NCI-H146 treated with DMSO at 0.1 percent for 48 hours (cell line): ENCODE results near the gene ENTPD8.
"Not testable (repeated sequence)": the region's sequence is repeated elsewhere in the genome, so short reads cannot be mapped to it uniquely, and the experiment has no call there.

Source experiments
- DNase-seq: peaks from one replicate; lab custom pipeline; 2025; ENCODE audit not compliant: unreplicated experiment; lab: John Stamatoyannopoulos, UW

Gene ENTPD8

DNA sequence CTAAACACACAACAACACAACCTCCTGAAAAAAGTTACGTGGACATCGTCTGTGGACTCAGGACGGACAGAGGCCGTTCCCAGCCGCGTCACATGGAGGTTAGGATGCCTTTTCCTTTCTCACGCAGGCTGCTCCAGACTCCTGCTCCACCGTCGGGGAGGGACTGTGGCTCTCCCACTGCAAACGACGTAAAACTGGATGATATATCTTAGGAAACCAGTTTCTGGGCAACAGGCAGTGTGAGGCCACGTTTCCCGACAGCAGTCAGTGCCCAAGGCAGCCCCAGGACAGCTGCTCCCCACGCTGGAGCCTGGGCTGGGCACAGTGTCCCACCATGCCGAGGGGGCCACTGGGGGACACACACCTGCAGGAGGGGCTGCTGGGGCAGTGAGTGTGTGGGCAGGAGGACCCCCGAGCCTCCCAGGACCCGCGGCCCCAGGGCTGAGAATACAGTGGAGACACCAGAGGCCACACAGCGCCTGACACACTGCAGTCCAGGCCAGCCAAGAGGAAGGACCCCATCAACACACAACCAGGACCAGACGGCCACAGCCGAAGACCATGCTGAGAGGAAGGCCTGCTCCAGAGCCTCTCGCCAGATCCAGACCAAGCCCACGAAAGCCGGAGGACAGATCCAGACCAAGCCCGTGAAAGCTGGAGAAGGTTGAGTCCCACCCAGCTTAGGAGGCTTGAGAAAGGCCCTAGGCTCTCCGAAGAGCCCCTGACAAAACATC lies 44.4 kb downstream of the ENTPD8 start:
- no peak for DNase-seq

DNA sequence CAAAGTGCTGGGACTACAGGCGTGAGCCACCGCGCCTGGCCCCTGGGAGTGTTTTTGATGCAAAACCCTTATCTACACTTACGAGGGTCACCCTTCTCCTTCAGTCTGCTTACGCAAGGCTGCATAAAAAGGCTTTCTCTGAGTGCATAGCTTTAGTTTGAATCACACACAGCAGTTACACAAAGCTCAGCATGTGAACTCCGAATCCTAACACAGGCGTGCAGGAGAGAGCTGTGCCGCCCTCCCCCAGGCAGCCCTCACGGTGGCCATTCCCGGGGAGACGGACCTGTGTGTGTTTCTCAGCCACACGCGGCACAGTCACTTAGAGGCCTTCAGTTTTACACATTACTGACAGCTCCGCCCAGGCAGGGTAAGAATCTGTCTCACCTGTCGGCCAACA lies 44.9 kb downstream of the ENTPD8 start:
- no peak for DNase-seq

DNA sequence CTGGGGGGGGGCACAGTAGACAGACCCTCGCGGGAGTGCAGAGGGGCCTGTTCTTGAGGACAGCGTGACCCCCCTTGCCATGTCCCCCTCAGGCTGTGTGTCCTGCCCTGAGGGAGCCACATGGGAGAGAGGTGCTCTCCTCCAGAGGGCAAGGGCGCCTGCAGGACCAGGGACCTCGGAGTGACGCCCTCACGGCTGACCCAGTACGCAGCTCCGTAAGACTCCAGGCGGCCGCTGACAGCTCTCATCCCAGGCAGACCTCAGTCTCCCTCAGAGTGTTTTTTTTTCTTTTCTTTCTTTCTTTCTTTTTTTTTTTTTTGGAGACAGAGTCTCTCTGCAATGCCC lies 45.5 kb downstream of the ENTPD8 start:
- no peak for DNase-seq

DNA sequence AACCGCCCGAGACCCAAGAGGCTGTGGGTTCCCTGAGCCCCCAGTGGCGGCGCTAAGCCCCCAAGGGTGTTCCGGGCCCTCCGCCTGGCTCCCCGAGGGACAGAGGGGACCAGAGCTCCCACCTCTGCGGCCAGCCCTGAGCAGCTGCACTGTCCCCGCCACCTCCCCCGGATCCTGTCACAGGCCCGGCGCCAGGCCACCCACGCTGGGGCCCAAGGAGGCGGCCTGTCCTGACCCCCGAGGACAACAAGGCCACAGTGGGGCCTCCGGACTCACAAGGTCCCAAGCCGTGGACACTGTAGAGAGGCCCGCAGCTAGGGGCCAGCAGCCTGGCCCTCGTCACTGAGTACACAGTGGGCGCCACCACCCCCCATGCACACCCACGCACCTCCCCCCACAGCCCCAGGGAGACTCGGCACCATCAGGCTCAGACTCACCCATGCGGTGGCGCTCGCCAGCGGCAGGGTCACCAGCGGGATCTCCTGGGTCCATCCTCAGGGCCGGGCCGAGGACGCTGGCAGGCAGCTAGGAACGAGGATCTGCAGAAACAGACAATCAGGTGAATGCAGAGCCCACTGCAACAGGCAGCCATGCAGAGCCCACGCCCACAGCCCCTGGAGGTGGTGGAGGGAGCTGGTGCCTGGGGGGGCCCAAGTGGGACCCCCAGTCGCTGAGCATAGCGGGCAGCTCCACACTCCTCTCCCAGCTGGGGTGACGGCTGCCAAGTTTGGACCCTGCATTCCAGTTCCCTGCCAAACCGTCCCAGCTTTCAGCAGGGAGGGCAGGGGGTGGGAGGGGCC lies 46.1 kb downstream of the ENTPD8 start:
- DNase-seq = no peak

DNA sequence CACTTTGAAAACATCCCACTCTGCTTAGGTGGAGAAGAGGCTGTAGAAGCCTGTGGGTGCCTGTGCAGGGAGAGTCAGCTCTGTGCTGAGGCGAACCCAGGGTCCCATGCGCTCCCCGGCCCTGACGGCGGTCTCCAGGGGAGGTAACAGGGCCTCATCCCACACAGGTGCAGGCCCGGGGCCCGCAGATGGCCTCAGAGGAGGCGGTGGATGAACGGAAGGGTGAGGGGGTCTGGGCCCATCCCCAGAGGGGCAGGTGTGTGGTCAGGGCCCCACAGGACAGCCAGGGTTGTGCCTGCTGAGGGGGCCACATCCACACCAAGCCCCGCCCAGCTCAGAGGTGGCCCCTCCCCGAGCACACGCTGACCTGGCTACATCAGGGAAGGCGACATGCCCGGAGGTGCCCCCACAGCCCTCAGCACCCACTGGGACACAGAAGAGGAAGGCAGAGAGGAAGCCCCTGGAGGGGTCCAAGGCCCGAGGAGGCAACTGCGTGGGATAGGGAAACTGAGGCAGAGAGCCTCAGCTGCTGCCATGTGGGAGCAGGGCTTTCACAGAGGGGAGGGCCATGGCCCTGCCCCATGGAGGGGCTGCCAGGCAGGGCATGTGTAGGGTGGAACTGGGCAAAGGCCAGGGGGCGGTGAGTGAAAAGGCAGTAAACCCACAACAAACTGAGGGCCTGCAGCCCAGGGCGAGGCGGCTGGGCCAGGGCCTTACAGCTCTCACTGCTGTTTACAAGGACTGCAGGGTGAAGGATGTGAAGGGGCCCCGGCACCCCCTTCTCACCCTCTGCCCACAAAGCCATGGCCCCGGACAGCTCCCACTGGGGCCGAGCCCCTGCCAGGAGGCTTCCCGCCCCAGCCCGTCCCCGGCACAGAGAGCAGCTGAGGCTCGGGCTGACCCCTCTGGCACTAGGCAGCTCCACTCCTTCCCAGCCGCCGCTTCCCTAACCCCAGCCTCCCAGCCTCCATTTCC lies 47.7 kb downstream of the ENTPD8 start:
- DNase-seq = no peak

DNA sequence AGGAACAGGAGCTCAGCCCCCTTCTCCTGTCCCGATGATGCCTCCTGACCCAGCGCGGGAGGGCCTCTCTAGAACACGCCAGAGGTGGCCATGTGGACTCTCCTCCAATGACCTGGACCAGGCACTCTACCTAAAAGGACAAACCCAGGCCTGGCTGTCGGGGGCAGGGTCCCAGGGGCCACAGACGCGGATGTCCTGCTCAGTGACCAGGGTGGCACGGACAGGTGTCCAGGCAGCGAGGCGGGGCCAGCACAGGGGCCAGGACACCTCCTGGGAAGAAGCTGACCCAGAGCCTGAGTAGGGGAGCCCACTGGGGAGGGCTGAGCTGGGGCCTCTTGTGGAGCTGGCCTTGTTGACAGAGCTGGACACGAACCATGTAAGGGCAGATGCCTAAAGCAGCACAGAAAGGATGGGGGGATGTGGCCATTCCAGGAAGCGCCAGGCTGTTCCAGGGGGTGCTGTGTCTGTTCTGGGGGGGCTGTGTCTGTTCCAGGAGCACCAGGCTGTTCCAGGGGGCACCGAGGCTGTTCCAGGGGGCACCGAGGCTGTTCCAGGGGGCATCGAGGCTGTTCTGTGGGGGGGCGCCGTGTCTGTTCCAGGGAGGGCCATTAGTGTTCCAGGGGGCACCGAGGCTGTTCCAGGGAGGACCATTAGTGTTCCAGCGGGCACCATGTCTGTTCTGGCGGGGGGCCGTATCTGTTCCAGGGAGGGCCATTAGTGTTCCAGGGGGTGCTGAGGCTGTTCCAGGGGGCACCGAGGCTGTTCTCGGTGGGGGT lies 48.7 kb downstream of the ENTPD8 start:
- DNase-seq = no peak

DNA sequence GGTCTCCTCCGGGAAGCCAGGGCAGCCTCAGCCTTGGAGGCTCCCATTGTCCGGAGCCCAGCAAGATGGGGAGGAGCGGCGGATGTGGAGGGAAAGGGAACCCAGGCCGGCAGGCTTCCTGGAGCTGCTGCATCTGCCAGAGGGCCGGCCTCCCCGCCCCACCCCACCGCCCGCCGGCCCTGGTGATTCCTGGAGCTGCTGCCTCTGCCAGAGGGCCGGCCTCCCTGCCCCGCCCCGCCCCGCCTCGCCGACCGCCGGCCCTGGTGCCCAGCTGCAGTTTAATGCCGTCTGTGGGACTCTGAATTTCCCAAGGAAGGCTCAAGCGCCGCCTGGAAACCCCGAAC lies 49.8 kb downstream of the ENTPD8 start:
- DNase-seq = no peak

DNA sequence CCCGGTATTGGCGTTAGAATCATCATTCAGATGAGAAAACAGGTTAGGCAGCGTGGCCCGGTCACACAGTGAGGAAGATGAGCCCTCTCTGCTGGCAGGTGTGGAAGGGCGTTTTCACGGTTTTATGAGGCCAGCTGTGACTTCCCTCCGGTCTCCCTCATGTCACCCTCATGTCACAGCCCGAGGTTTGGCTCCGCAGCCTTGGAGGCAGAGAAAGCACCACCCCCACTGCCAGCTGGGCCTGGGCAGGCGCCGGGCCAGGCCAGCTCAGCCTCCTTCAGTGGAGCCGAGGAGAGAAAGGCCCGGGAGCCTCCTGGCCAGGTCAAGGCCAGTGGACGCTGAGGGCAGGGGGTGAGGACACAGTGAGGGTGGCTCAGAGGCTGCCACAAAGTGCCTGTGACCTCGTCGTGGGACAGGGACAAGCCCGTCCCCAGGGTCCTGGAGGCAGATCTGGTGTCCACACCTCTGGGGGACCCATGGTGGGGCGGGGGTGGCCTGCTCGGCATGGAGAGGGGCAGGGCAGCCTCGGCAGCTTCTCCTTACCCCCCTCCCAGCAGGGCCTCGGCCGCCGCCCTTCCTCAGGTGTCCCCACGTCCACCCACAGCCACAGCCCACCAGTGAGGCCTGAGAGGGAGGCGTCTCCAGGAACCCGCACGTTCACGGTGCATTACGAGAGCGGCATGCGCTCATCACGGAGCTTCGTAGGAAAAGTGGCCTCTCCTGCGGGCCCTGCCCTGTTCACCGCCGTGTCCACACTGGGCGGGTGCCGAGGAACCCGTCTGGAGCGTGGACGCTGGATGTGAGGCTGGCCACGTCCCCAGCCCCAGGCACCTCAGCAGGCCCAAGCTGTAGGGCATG lies 50.4 kb downstream of the ENTPD8 start:
- no peak for DNase-seq

DNA sequence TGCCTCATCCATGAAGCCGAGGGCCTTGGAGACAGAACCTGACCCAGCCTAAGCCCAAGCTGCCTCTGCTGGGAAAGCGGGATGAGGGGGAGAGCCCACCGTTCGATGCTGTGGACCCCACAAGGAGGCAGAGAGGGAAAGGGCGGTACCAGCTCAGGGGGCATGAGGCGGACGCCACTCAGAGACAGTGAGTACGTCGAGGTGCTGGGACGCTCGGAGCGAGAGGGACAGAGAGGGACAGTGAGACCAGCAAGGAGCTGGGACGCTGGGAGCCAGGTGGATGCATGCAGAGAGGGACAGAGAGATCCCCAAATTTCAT lies 51.8 kb downstream of the ENTPD8 start:
- no peak for DNase-seq

DNA sequence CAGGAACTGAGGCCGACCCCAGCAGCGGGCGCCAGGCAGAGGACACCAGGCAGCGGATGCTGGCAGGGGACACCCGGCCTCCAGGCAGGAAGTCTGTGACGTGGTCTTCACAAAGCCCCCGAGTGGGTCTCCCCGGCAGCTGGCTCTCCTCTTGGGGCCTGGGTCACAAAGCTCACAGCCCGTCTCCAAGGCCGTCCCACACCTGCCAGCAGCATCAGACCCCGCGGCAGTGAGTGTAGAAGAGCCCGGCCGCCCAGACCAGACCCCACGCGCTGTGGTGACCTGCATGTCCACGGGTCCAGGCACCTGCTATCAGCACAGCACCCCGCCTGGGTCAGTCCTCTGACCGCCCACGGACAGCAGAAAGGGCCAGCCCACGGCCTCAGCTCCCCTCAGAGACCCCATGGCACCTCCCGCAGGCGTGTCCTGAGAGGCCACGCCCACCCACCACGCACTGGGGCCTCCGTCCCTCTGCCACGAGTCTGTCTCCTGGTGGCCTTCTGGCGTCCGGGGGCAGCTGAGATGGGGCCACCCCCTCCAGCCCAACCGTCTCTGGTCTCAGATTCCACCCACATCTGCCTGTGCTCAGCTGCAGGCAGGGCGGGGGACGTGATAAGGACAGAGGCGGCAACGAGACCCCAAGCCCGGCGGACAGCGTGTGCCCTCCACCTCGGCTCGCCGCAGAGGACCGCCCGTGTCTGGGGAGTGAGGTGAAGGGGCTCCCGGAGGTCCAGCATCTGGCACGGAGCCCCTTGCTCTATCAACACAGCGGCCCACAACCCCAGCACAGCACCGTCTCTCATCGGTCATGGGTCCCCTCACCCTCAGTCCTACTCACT lies 52.3 kb downstream of the ENTPD8 start:
- DNase-seq = no peak

DNA sequence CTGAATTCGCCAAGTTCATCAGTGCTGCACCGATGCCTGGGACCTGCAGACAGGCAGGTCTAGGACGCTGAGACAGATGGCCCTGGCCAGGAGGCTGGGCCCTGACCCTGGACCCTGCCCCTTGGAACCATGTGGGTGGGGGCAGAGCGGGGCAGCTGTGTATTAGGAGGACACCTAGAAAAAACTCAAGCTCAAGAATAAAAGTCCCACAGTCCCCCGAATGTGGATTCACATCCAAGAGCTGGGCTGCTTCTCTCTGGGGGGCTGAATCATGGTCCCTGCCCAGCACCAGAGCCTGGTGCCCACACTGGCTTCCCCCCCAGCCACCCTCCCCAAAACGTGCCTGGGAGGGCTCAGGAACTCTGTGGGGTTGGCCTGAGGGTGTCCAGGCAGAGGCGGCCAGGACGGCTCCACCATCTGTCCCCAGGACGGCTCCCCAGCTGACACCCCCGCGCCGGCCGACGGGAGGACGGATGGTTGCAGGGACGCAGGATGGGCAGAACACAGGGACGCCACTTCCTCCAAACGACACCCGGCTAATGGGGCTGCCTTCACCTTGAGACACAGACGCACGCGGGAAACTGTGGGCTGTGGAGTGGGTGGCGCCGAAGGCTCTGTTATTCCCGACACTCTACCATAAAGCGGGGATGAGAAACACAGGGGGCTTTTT lies 53.1 kb downstream of the ENTPD8 start:
- no peak for DNase-seq

DNA sequence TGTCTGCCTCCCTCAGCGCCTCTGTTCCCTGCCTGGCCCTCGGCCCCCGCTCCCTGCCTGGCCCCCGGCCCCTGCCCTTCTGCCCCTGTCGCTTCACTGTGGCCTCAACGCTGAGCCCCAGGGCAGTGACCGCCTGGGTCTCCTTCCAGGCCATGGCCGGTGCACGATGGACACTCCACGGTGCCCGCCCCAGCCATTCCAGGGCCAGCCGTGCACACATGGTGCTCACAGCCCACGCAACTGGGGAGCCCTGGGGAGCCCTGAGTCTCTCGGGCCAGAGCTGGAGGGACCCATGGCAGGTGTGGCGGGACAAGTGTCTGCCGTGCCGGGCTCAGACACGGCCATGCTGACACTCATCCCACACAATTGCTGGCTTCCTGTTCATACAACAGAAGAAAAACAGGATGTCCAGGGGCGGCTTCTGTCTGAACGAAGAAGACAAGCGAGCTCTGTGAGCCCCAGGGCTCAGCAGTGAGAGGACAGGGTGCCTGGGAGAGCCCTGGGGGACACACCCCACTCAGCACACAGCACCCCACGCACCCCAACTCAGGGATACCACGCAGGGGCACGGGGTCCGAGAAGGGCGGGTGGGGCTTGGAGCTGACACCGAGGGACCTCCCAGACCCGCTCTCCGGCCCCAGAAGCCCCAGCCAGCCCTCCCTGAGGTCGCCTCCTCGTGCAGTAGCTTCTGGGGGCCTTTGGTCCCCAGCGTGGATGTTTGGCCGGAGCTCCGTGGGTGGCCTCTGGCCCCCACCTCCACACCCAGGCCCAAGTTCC lies 53.9 kb downstream of the ENTPD8 start:
- no peak for DNase-seq

DNA sequence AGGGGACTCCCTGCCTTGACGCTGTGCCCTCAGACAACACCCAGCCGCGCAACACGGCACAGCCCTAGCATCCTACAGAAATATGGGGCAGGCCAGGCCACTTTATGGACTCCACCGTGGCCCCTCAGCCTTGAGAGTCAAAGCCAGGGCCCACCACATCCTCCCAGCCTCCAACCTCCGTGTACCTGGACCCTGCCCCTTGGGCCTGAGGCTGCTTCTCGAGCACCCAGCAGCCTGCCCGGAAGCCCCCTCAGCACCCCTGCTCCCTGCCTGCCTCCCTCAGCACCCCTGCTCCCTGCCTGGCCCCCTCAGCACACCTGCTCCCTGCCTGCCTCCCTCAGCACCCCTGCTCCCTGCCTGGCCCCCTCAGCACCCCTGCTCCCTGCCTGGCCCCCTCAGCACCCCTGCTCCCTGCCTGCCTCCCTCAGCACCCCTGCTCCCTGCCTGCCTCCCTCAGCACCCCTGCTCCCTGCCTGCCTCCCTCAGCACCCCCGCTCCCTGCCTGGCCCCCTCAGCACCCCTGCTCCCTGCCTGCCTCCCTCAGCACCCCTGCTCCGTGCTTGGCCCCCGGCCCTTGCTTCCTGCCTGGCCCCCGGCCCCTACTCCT lies 54.5 kb downstream of the ENTPD8 start:
- not testable (repeated sequence) for DNase-seq

DNA sequence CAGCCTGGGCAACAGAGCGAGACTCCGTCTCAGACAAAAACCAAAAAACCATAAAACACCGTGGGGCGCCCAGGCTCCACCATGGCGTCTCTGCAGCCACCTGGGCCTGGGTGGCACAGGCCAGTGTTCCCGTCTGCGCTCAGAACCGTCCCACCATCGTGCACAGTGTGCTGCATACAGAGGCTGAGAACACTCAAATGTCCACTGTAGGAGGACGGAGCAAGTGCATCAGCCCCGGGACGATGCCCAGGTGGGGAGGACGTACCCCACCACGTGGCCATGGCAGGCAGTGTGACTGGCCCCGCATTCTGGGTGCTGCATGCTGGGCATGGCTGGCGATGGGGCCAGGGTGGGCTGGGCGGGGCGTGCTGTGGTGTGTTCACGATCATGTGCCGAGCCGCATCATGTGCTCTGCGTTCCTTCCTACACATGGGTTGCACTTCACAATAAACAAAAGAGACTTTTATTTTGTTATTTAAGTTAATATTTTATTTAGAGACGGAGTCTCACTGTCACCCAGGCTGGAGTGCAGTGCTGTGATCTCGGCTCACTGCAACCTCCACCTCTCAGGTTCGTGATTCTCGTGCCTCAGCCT lies 56.0 kb downstream of the ENTPD8 start:
- no peak for DNase-seq
